ENCODE data around the gene CIDEC. TPM values are rescaled to one million over a fixed set of nuclear protein-coding genes. Genes with fewer than 3 reads are reported as not detected.

The CIDEC gene
- total and polyA plus RNA-seq, 8 donors, result 0.18 to 0.68 (median 0.27) TPM; not detected in 4

DNA sequence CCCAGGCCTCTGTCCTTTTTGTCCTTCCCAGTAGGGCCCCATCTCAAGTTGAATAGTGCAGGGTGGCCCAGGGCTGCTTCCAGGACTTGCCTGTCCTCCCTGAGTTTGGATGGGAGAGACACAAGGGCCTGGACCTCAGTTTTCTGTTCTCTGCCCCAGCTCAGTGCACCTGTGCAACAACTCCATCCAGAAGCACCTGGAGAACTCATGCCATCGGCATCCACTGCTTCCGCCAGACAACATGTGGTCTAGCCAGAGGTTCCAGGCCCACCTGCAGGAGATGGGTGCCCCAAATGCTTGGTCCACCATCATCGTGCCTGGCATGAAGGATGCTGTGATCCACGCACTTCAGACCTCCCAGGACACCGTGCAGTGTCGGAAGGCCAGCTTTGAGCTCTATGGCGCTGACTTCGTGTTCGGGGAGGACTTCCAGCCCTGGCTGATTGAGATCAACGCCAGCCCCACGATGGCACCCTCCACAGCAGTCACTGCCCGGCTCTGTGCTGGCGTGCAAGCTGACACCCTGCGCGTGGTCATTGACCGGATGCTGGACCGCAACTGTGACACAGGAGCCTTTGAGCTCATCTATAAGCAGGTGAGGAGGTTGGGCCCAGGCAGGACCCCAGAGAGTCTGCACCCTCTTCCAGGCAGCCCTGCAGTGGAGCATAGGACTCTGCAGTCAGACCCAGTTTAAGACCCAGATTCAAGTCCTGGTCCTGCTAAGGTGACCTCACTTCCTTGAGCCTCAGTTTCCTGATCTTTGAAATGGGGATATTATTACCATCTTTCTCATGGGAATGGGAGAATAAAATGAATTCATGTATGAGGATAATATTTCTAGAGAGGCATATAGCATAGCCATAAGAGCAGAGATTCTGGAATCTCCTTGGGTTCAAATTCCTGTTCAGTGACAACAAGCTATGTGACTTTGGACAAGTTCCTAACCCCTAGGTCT, 51.0 kb downstream of the CIDEC start:
- Histone ChIP-seq H3K27me3 (no peaks in the 10 kb centered on the region), H3K36me3 (peaks cover 0 to 64% of the 10 kb centered on the region in 2 donors), H3K27ac (no peak overlapping the region), H3K9me3 (no peaks in the 10 kb centered on the region), H3K4me3 (no peak overlapping the region), H3K4me1 (no peaks in the 10 kb centered on the region)
- intact Hi-C loops (cut with DNase I), result no loop called here
- no peak for DNase-seq
- no peak for ATAC-seq
- TF ChIP-seq, protein P1, sequence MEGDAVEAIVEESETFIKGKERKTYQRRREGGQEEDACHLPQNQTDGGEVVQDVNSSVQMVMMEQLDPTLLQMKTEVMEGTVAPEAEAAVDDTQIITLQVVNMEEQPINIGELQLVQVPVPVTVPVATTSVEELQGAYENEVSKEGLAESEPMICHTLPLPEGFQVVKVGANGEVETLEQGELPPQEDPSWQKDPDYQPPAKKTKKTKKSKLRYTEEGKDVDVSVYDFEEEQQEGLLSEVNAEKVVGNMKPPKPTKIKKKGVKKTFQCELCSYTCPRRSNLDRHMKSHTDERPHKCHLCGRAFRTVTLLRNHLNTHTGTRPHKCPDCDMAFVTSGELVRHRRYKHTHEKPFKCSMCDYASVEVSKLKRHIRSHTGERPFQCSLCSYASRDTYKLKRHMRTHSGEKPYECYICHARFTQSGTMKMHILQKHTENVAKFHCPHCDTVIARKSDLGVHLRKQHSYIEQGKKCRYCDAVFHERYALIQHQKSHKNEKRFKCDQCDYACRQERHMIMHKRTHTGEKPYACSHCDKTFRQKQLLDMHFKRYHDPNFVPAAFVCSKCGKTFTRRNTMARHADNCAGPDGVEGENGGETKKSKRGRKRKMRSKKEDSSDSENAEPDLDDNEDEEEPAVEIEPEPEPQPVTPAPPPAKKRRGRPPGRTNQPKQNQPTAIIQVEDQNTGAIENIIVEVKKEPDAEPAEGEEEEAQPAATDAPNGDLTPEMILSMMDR (IDR thresholded peaks at IDR 0.05), result no peak

DNA sequence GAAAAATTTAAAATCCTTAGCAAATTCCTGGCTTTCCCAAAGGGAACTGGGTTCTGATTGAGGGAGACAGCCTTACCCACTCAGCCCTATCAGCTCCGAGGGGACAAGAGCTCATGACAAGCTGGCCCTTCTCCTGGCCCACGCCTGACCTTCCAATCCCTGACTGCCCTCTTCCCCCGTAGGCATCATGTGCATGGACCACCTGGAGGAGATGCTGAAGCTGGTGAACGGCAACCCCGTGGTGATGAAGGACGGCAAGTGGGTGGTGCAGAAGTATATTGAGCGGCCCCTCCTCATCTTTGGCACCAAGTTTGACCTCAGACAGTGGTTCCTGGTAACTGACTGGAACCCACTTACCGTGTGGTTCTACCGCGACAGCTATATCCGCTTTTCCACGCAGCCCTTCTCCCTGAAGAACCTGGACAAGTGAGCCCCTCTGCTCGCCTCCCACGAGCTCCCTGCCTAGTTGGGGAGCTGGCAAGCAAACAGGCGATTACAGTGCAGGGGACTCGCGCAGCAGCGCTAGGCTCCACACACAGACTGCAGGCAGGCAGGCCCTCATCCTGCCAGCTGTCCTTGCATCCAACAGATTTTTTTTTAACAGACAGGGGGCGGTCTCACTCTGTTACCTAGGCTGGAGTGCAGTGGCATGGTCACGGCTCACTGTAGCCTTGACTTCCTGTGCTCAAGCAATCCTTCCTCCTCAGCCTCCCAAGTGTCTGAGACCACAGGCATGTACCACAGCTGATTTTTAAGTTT, 53.1 kb downstream of the CIDEC start:
- H3K9me3 ChIP-seq, result no peaks in the 10 kb centered on the region
- intact Hi-C loops (cut with DNase I), result no loop called here
- no peaks in the 10 kb centered on the region for H3K27me3 ChIP-seq
- peak; percentile 62 for ATAC-seq
- H3K4me3 ChIP-seq, result no peak overlapping the region
- TF ChIP-seq, protein P1 (IDR thresholded peaks at IDR 0.05), result no peak
- no peaks in the 10 kb centered on the region for H3K4me1 ChIP-seq
- no peak overlapping the region for H3K27ac ChIP-seq
- H3K36me3 ChIP-seq, result peaks cover 0 to 44% of the 10 kb centered on the region in 2 donors
- DNase-seq, result no peak

DNA sequence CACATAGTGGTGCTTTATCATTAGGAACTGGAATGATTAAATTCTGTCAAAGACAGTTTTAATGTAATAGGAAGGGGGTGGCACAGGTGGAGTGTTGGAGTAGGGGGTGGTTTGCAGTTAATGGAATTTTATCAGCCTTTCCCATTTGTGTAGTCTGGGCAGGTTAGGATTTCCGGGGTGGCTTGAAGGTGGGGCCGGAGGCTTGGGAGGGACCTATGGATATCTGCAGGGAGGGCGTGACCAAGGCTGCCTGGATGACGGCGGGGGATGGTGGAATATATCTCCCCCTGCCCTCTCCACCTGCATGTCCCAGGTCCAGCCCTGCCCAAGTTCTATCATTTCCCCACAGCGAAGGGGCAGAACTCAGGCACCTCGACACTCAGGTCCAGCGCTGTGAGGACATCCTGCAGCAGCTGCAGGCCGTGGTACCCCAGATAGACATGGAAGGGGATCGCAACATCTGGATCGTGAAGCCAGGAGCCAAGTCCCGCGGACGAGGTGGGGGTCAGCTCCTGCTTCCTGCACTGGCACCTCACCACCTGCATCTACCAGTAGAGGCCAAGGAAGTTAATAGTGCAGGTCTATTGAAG, 54.5 kb downstream of the CIDEC start:
- Histone ChIP-seq H3K9me3 (no peaks in the 10 kb centered on the region), H3K27me3 (no peaks in the 10 kb centered on the region), H3K4me3 (no peak overlapping the region), H3K27ac (no peak overlapping the region), H3K36me3 (peaks cover 0 to 31% of the 10 kb centered on the region in 2 donors), H3K4me1 (no peaks in the 10 kb centered on the region)
- intact Hi-C loops (cut with DNase I), result no loop called here
- TF ChIP-seq, protein P1 (IDR thresholded peaks at IDR 0.05), result no peak
- no peak for DNase-seq
- ATAC-seq, result no peak

DNA sequence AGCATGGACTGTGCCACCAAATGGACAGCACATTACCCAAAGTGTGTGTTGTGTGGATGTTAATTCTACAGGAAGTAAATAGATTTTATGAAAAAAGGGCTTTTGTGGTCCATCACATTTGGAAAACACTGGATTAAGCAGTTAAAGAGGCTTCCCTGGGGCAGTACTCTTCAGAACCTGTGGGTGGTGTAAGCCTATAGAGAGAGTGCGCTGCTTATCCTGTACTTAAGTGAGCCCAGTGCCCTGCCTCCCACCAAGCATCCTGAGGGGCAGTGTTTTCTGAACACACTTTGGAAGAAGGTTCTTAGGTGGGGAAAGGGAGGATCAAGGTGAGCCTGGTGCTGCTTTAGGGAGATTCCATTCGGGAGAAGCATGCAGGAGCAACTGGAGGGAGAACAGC, 59.1 kb downstream of the CIDEC start:
- Histone ChIP-seq H3K27ac (no peak overlapping the region), H3K36me3 (peaks cover 0 to 25% of the 10 kb centered on the region in 2 donors), H3K9me3 (no peaks in the 10 kb centered on the region), H3K27me3 (no peaks in the 10 kb centered on the region), H3K4me1 (no peaks in the 10 kb centered on the region), H3K4me3 (no peak overlapping the region)
- no peak for DNase-seq
- TF ChIP-seq, protein P1 (IDR thresholded peaks at IDR 0.05), result no peak
- intact Hi-C loops (cut with DNase I), result no loop called here
- peak; percentile 52 for ATAC-seq
